ENCODE data around the gene MRS2.
"Not testable (repeated sequence)": the region's sequence is repeated elsewhere in the genome, so short reads cannot be mapped to it uniquely, and the experiment has no call there.

MRS2 gene

GRCh38 chr6:24387818-24388217, 14.9 kb upstream of the MRS2 start:
- in situ Hi-C loops (cut with HindIII; ENCODE audit: low sequenced_read_pairs): no loop called here

GRCh38 chr6:24391208-24391607, 11.5 kb upstream of the MRS2 start:
- in situ Hi-C loops (cut with HindIII; ENCODE audit: low sequenced_read_pairs): no loop called here

GRCh38 chr6:24391756-24392405, 10.9 kb upstream of the MRS2 start:
- in situ Hi-C loops (cut with HindIII; ENCODE audit: low sequenced_read_pairs): no loop called here

- in situ Hi-C loops (cut with HindIII; ENCODE audit: low sequenced_read_pairs): no loop called here
Observed at GRCh38 chr6:24394061-24394779, 8.5 kb upstream of the MRS2 start.

GRCh38 chr6:24394780-24395437, 7.8 kb upstream of the MRS2 start:
- in situ Hi-C loops (cut with HindIII; ENCODE audit: low sequenced_read_pairs): no loop called here

- in situ Hi-C loops (cut with HindIII; ENCODE audit: low sequenced_read_pairs): no loop called here
Observed at GRCh38 chr6:24396824-24397223, 5.9 kb upstream of the MRS2 start.

- in situ Hi-C loops (cut with HindIII; ENCODE audit: low sequenced_read_pairs): no loop called here
Observed at GRCh38 chr6:24397631-24398030, 5.1 kb upstream of the MRS2 start.

- in situ Hi-C loops (cut with HindIII; ENCODE audit: low sequenced_read_pairs): not testable (repeated sequence)
Observed at GRCh38 chr6:24400045-24401039, 2.4 kb upstream of the MRS2 start.

GRCh38 chr6:24401458-24401857, 1.3 kb upstream of the MRS2 start:
- in situ Hi-C loops (cut with HindIII; ENCODE audit: low sequenced_read_pairs): no loop called here

GRCh38 chr6:24403501-24403824, 727 bp downstream of the MRS2 start:
- in situ Hi-C loops (cut with HindIII; ENCODE audit: low sequenced_read_pairs): no loop called here

GRCh38 chr6:24405262-24405661, 2.5 kb downstream of the MRS2 start:
- in situ Hi-C loops (cut with HindIII; ENCODE audit: low sequenced_read_pairs): no loop called here

- in situ Hi-C loops (cut with HindIII; ENCODE audit: low sequenced_read_pairs): no loop called here
Observed at GRCh38 chr6:24408719-24409410, 6.1 kb downstream of the MRS2 start.

GRCh38 chr6:24410622-24411021, 7.9 kb downstream of the MRS2 start:
- in situ Hi-C loops (cut with HindIII; ENCODE audit: low sequenced_read_pairs): no loop called here

- in situ Hi-C loops (cut with HindIII; ENCODE audit: low sequenced_read_pairs): no loop called here
Observed at GRCh38 chr6:24412294-24412693, 9.6 kb downstream of the MRS2 start.

GRCh38 chr6:24414531-24414930, 11.8 kb downstream of the MRS2 start:
- in situ Hi-C loops (cut with HindIII; ENCODE audit: low sequenced_read_pairs): not testable (repeated sequence)

GRCh38 chr6:24415753-24416152, 13.0 kb downstream of the MRS2 start:
- in situ Hi-C loops (cut with HindIII; ENCODE audit: low sequenced_read_pairs): no loop called here

GRCh38 chr6:24419526-24419925, 16.8 kb downstream of the MRS2 start:
- in situ Hi-C loops (cut with HindIII; ENCODE audit: low sequenced_read_pairs): no loop called here

GRCh38 chr6:24425091-24425490, 22.4 kb downstream of the MRS2 start:
- in situ Hi-C loops (cut with HindIII; ENCODE audit: low sequenced_read_pairs): no loop called here

- in situ Hi-C loops (cut with HindIII; ENCODE audit: low sequenced_read_pairs): no loop called here
Observed at GRCh38 chr6:24426729-24427446, 24.2 kb downstream of the MRS2 start.

GRCh38 chr6:24428615-24429014, 25.9 kb downstream of the MRS2 start:
- in situ Hi-C loops (cut with HindIII; ENCODE audit: low sequenced_read_pairs): no loop called here

Measured in DLD1 (cell line).